Medulla oblongata (tissue), 1 donor: ENCODE measurements around the gene BHLHE40.
A peak's percentile ranks its signal among the peaks of the same experiment; 100 is the strongest.
"Not testable (repeated sequence)": the region's sequence is repeated elsewhere in the genome, so short reads cannot be mapped to it uniquely, and the experiment has no call there.

ENCODE experiments used
- DNase-seq: peaks from one replicate; pipeline ENCODE4 v3.0.0-alpha.2; 2015; ENCODE audit errors: extremely low spot score

The BHLHE40 gene

DNA sequence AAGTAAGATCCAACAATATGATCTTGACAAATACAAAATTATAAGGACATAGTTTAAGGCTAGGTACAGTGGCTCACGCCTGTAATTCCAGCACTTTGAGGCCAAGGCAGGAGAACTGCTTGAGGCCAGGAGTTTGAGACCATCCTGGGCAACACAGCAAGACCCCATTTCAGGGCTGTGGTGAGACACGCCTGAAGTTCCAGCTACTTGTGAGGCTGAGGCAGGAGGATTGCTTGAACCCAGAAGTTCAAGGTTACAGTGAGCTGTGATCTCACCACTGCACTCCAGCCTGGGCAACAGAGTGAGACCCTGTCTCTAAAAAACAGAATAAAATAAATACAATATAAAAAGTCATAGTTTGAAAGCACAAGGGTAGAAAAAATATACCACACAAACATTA, 17.4 kb upstream of the BHLHE40 start:
- not testable (repeated sequence) for DNase-seq

DNA sequence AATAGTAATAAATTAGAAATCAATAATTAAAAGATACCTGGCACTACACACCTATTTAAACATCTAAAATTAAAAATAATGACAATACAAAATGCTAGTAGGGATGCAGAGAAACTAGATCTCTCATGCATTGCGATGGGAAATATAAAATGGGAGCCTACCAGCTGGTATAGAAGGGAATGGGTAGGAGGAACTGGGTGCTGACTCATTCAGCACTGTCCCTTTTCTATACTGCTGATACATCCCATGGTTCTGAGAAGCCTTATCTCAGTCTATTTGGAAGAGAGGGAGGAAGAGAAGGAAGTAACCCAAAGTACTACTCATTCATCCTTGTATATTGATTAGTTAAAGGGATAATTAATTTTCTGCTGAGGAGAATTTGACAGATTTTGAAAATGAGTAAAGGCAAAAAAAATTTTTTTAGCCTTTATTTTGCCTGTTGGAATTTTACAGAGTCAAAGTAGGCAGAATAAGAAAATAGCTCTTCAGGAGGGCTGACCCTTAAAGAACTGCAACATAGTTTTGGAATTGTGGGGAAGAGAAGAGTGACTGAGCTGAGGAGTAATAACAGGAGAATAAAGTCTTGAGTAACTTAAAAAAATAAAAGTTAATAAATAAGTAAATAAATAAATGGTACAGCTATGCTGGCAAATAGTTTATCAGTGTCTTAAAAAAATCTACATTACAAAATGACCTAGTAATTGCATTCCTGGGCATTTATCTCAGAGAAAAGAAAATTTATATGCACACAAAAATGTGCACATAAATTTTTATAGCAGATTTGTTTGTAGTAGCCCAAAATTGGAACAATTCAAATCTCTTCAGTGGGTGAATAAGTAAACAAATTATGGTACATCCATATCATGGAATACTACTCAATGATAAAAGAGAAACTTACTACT, 15.3 kb upstream of the BHLHE40 start:
- DNase-seq: no peak

DNA sequence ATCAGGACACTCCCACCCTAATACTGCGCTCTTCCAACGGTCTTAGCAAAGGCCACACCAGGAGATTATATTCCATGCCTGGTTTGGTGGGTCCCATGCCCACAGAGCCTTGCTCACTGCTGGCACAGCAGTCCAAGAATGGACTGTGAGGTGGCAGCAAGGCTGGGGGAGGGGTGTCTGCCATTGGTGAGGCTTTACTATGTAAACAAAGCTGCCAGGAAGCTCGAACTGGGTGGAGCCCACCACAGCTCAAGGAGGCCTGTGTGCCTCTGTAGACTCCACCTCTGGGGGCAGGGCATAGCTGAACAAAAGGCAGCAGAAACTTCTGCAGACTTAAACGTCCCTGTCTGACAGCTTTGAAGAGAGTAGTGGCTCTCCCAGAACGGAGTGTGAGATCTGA, 13.2 kb upstream of the BHLHE40 start:
- not testable (repeated sequence) for DNase-seq

DNA sequence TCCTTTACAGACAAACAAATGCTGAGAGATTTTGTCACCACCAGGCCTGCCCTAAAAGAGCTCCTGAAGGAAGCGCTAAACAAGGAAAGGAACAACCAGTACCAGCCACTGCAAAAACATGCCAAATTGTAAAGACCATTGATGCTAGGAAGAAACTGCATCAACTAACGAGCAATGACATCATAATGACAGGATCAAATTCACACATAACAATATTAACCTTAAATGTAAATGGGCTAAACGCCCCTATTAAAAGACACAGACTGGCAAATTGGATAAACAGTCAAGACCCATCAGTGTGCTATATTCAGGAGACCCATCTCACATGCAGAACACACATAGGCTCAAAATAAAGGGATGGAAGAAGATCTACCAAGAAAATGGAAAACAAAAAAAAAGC, 11.6 kb upstream of the BHLHE40 start:
- DNase-seq: not testable (repeated sequence)

DNA sequence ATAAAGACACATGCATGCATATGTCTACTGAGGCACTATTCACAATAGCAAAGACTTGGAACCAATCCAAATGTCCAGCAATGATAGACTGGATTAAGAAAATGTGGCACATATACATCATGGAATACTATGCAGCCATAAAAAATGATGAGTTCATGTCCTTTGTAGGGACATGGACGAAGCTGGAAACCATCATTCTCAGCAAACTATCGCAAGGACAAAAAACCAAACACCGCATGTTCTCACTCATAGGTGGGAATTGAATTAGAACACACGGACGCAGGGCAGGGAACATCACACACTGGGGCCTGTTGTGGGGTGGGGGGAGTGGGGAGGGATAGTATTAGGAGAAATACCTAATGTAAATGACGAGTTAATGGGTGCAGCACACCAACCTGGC, 7.8 kb upstream of the BHLHE40 start:
- DNase-seq: not testable (repeated sequence)

DNA sequence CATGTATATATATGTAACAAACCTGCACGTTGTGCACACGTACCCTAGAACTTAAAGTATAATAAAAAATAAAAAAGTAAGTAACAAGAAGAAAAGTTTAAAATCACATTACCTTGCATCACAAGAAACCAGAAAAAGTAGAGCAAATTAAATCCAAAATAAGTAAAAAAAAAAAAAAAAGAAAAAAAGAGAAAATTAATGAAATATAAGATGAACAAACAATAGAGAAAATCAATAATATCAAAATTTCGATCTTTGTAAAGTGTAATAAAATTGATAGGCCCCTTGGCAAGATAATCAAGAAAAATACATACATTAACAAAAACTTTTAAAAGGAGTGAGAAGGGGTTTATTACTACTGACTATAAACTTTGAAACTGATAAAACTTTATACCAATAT, 7.4 kb upstream of the BHLHE40 start:
- no peak for DNase-seq

DNA sequence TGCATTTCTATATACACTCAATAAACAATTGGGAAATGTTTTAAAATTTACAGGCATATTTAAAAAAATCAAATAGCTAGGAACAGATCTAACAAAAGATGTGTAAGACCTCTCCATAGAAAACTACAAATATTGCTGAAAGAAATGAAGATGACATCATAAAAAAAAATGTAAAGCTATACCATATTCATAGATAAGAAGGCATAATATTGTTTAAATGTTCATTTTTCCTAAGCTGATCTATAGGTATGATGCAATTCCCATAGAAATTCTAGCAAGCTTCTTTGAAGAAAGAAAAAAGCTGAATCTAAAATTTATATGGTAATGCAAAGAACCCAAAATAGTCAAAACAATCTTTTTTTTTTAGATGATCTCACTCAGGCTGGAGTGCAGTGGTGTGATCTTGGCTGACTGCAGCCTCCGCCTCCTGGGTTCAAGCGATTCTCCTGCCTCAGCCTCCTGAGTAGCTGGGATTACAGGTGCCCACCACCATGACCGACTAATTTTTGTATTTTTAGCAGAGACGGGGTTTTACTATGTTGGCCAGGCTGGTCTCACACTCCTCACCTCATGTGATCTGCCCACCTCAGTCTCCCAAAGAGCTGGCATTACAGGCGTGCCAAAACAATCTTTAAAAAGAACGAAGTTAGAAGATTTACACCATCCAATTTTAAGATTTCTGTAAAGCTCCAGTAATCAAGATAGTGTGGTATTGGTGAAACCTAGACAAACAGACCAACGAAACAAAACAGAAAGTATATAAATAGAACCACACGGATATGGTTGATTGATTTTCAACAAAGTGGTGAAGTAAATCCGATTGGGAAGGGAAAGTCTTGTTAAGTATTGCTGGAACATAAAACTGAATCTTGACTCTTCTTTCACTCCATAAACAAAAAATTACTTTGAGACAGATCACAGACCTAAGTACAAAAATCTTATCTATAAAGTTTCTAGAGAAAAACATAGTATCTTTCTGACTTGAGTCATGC, 6.3 kb upstream of the BHLHE40 start:
- DNase-seq: no peak

DNA sequence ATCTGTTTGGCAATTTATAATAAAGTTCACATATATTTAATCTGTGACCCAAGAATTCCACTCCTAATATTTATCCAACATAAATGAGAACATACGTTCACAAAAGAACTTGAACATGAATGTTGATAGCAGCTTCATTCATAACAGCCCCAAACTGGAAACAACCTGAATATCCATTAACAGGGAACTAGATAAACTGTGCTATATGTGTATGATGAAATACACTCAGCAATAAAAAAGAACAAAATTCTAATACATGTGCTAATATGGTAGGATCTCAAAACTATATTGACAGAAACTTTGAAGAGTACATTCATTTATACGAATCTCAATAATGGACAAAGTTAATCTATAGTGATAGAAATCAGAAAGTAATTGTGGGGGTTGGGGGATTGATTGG, 5.1 kb upstream of the BHLHE40 start:
- no peak for DNase-seq

DNA sequence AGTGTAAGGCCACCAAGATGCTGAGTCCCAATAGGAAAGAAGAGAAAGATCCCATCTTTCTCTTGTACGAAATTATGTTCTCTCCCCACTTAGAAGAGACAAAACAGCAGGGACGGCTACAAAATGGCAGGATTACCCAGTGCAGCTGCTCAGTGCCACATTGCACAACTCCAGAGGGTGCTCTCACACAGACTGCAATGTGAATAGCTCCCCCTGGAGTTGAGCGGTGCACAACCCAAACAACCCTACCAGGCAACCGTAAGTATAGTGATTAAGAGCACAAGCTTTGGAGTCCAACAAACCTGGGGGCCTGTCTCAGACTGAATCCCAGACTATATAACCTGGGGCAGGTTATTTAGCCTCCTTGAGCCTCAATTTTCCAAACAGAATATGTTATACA, 3.1 kb upstream of the BHLHE40 start:
- peak; percentile 39 for DNase-seq

DNA sequence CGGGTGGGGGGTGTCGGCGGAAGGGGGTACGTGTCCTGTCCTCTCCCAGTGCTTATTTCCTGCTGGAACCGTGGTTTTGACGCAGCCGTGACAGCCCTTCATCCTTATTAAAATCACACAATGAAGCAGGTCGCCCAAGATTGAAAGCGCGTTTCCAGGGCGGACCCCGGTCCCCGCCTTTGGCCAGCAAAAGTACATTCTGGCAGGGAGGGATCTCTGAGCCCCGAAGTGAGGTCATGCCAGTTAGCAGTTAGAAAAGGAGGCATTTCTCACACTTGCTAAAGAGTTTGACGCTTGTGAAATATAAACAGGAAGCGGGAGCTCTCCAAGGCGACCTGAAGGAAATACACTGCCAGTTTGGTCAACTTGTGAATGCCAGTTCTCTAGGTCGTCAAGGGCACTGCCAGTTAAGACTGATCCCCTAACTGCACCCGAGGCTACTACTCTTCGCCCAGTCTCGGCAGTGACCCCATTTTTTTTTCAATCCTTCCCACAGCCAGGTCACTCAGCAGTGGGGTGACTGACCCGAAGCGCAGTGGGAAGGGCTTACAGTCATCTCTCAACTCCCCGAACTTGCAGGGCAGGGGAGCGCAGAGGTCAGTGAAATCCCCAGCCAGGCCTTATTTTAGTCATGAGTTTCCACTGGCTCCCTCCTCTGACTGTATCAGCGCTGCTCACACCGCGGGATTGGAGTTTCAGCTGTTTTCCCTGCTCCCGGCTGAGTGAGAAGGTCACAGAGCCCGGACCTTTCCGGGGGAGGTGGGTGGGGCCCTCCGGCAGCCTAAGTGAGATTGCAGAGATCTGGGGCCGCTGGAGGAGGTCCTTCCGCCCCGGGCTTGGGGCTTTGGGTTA, 2.0 kb upstream of the BHLHE40 start:
- DNase-seq: peak; percentile 70

DNA sequence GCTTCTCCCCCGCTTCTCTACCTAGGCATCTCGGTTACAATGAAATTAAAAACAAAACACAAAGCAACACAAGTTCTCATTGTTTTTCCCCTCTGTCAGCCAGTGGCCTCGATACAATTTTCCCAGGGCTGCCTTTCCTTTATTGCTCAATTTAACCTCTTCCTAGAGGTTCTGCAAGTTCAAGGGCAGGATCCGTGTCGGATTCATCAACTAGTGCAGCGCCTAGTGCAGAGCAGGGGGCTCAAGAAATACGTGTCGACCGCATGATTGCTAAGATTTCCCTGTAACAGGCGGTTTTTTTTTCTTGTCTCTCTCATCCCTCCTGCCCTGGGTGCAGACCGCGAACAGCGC, 1.4 kb upstream of the BHLHE40 start:
- no peak for DNase-seq

DNA sequence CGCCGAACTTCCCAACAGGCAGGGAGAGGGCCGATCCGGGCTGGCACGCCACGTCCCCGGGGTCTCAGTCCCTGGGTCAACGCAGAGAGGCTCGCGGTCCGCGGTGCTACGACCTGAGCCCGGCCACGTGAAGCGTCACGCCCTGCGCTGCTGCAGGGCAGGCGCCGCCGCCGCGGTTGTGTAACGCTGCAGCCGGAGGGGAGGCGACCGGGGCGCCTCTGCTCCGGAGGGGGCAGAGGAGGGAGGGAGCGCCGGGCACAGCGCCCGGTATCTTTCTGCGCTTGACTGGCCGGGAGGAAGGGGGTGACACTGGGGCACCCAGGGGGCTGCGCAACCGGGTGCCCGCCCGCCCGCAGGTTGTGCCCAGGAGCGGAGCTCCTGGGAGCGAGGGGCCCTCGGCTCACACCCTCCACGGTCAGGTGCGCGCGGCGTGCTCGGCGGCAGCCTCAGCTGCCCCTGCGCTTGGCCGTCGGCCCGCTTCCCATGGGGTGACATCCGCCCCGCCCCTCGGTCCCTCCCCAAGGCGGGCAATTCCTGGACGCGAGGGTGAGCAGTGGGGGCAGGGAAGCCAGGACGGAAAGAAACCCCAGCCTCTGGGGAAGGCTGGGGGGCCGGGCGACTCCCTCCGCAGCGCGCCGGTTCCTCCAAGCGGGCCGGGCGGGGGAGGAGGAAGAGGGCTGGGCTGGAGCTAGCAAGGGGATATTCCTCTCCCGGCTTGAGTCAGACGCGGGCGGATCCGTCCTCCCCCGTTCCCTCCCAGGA, 852 bp upstream of the BHLHE40 start:
- peak; percentile 94 for DNase-seq

DNA sequence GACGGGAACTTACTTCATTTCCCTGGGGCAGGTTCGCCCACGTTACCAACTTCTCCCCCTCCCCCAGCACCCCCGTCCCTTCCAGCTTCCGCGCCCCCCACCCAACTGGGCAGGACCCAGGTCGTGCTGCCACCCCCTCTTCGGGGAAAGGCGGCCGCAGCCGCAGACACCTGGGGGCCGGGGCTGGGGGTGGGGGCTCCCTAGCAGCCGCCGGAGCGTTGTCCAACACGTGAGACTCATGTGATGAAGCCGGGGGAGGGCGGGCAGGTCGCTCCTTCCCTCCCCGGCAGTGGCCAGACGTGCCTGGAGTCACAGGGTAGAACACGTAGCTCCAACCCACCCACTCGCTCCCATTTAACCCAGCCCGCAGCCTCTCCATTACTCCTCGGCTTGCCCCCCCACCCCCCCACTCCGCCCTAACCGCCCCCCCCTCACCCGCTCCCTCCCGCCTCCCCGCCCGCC, 240 bp upstream of the BHLHE40 start:
- peak; percentile 92 for DNase-seq

DNA sequence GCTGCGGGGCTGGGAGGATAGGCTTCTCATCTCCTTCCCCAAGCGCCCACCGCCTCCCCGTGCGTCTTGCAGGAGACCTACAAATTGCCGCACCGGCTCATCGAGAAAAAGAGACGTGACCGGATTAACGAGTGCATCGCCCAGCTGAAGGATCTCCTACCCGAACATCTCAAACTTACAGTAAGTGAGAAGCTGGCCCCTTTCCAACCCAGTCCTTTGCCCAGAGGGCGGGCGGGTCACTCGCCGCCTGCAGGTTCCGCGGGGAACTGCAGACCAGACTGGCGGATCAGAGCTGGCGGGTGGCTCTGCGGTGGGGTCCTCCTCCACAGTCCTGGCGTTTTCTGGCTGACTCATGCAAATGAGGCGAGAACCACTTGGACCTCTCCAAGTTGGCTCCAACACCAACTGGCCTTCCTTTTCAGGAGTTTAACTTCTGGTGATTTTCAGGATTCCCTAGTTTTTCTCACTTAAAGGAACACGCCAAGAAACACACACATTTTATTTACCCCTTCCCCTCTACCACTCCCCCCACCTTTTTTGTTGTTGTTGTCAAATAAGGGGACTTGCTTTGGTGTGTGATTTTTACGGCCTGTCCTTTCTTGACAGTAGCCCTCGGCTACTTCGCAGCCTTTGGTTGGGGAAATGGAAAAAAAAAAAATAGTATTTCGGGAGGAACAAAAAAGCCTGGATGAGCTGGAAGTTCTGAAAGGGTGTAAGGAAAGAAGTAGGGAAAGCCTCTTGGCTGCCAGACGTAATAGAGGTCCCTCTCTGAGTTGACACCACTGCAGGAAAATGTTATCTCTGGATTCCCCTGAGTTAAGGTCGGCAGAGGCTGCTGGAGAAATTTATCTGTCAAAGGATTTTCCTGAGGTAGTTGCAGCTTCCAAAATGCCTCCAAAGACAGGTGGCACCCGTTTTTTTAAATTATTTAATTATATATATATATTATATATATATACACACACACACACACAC, 1.3 kb downstream of the BHLHE40 start:
- peak; percentile 86 for DNase-seq

DNA sequence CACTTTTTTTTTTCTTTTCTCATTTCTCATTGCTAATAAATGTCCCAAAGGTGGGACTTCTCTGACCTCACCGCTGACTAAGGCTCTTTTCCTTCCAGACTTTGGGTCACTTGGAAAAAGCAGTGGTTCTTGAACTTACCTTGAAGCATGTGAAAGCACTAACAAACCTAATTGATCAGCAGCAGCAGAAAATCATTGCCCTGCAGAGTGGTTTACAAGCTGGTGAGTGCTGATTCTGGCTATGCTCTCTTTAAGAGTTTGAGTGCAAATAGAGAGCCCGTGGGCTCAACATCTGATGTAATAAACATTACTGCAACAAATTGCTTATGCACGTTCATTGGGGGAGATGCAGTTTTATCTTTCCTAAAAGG, 2.0 kb downstream of the BHLHE40 start:
- no peak for DNase-seq

DNA sequence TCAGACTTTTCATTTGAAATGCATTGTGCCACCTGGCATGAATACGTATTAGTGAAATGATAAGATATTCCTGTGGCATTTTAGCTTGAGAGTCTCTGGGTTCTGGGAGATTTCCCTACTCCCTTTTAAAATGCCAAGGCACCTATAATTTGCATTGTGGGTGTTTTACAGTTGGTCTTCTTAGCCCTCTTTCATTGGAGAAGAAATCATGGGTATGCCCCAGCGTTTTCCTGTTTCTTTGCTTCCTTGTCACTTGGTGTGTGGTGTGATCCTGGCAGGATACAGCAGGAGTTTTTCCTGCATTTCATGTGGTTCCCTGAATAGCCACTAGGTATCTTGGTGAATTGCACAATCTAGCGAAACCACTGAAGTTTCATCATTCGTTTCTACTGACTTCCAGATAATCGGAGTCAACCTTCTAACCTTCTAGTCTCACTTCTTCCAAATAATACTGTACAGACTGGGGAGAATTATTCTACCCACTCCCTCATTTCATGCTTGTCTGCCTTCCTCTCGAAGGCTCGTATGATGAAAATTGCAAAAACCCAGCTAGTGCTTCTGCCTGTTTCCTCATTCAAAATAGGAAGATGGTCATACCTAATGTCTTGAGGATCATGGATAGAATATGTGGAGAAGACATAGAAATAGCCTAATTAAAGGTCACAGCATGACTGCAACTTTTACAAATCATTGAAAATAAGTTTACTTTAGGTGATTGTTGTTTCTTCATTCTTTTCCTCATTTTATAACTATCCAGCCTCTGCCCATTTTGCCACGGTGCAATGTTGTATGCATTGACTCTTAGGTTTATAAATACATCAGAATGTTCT, 2.6 kb downstream of the BHLHE40 start:
- DNase-seq: peak; percentile 53

DNA sequence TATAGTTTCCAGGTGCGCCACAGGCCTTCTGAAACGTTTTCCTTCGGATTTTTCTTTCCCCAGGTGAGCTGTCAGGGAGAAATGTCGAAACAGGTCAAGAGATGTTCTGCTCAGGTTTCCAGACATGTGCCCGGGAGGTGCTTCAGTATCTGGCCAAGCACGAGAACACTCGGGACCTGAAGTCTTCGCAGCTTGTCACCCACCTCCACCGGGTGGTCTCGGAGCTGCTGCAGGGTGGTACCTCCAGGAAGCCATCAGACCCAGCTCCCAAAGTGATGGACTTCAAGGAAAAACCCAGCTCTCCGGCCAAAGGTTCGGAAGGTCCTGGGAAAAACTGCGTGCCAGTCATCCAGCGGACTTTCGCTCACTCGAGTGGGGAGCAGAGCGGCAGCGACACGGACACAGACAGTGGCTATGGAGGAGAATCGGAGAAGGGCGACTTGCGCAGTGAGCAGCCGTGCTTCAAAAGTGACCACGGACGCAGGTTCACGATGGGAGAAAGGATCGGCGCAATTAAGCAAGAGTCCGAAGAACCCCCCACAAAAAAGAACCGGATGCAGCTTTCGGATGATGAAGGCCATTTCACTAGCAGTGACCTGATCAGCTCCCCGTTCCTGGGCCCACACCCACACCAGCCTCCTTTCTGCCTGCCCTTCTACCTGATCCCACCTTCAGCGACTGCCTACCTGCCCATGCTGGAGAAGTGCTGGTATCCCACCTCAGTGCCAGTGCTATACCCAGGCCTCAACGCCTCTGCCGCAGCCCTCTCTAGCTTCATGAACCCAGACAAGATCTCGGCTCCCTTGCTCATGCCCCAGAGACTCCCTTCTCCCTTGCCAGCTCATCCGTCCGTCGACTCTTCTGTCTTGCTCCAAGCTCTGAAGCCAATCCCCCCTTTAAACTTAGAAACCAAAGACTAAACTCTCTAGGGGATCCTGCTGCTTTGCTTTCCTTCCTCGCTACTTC, 3.8 kb downstream of the BHLHE40 start:
- DNase-seq: no peak
